ENCODE results near the gene TNIP2. TPM values are rescaled to one million over a fixed set of nuclear protein-coding genes. Genes with fewer than 3 reads are reported as not detected.

TNIP2 gene
- total and polyA plus RNA-seq, 2 of the 8 experiments (the other 6 are each of a cell fraction or from before 2014, with no cell fraction given) = 23.7 to 37.7 TPM

- H4K91ac ChIP-seq (replicated peaks; ENCODE audit: insufficient read length, low read length) = no peak overlapping the region
- no peaks in the 10 kb centered on the region for H3K27me3 ChIP-seq (replicated peaks in 1 of 4; ENCODE audit: control insufficient read depth in 3 of 4, extremely low read depth in 1 of 4, insufficient read depth in 3 of 4, low read length in 3 of 4)
- H2BK15ac ChIP-seq (ENCODE audit: low read length) = no peak overlapping the region
- 87% methylated on average over 6 of the region's 10 CpGs; no CpG with 5 or more reads in 1 of the 2 experiments for WGBS, 2 experiments (ENCODE audit: extremely low coverage in 1 of 2, insufficient coverage in 1 of 2, insufficient read length in 1 of 2, insufficient replicate concordance in 2 of 2, low coverage in 1 of 2, low lambda C conversion rate in 2 of 2, missing lambda C conversion rate in 1 of 2)
- H3K23ac ChIP-seq (ENCODE audit: insufficient read length) = no peak overlapping the region
- H3K4me1 ChIP-seq (replicated peaks in 1 of 4; ENCODE audit: control insufficient read depth in 3 of 4, insufficient read depth in 4 of 4, low read length in 3 of 4) = peaks cover 0 to 15% (median 10%) of the 10 kb centered on the region in 4 experiments; a peak in 4 of 7 replicates
- H2BK120ac ChIP-seq (replicated peaks; ENCODE audit: low read depth, low read length) = no peak overlapping the region
- no peak overlapping the region for H3K18ac ChIP-seq (ENCODE audit: extremely low read depth, low read length)
- H3K79me2 ChIP-seq (ENCODE audit: control insufficient read depth in 1 of 2, insufficient read depth in 2 of 2, low read length in 2 of 2) = no peaks in the 10 kb centered on the region
- no peak overlapping the region for H3K4ac ChIP-seq (replicated peaks; ENCODE audit: insufficient read length, low read depth, low read length)
- H4K8ac ChIP-seq (ENCODE audit: extremely low read depth, insufficient read depth, low read length) = peak overlapping the region; percentile 18; the same call in 1 of the 2 replicates
- DNase-seq (ENCODE audit: low read depth in 1 of 2, low spot score in 2 of 2) = no peak
- no peak overlapping the region for H3K14ac ChIP-seq (ENCODE audit: insufficient read length)
- H3K9ac ChIP-seq (replicated peaks in 1 of 4; ENCODE audit: extremely low read depth in 1 of 4, low read depth in 3 of 4, low read length in 3 of 4) = no peak overlapping the region
- no peak overlapping the region for H4K5ac ChIP-seq (ENCODE audit: insufficient read length, low read depth, low read length)
- no peak overlapping the region for H2AFZ ChIP-seq (ENCODE audit: low read length)
- no peaks in the 10 kb centered on the region for H3K9me3 ChIP-seq (ENCODE audit: insufficient read depth in 2 of 2, low read depth in 1 of 2, low read length in 1 of 2)
- ChIA-PET CTCF (ENCODE audit: partially characterized antibody) (interaction anchor here (0.6 to 1.5 kb wide), 3 partner anchors 14 to 561 kb away, joined by 3 to 4 read pairs (median 3); no protein-coding TSS in a partner anchor), POLR2A (ENCODE audit: partially characterized antibody) (interaction anchor here (0.7 to 2.8 kb wide), 5 partner anchors 8 to 43 kb away, joined by 3 to 19 read pairs (median 4); no protein-coding TSS in a partner anchor)
- no peak overlapping the region for H2AK5ac ChIP-seq (ENCODE audit: low read depth, low read length)
- no peak overlapping the region for H3K27ac ChIP-seq (ENCODE audit: low read depth, low read length)
- no peak overlapping the region for H3K4me2 ChIP-seq (ENCODE audit: insufficient read depth in 1 of 2, low read depth in 2 of 2, low read length in 2 of 2)
- no peak overlapping the region for H3K56ac ChIP-seq (replicated peaks; ENCODE audit: insufficient read length, low read depth, low read length)
- H3K79me1 ChIP-seq (ENCODE audit: low read depth, low read length) = no peaks in the 10 kb centered on the region
- H3K23me2 ChIP-seq (ENCODE audit: low read depth, low read length) = no peaks in the 10 kb centered on the region
- no peaks in the 10 kb centered on the region for H3K36me3 ChIP-seq (ENCODE audit: control insufficient read depth in 2 of 4, insufficient read depth in 4 of 4, low read length in 3 of 4)
- H2BK20ac ChIP-seq (ENCODE audit: low read length) = no peak overlapping the region
- peak overlapping the region; percentile 44 for H2BK5ac ChIP-seq (ENCODE audit: low read depth, low read length)
- peaks cover 0 to 3% of the 10 kb centered on the region in 2 experiments for H4K20me1 ChIP-seq (replicated peaks in 1 of 2; ENCODE audit: control insufficient read depth in 1 of 2, insufficient read depth in 2 of 2, low read length in 2 of 2)
- no peak overlapping the region for H2BK12ac ChIP-seq (ENCODE audit: low read depth, low read length)
- no peak for FAIRE-seq
- H3K4me3 ChIP-seq (ENCODE audit: extremely low read depth in 1 of 4, insufficient read depth in 2 of 4, low read depth in 3 of 4, low read length in 4 of 4) = no peak overlapping the region
- no peak for TF ChIP-seq SP4 (IDR thresholded peaks at IDR 0.05; ENCODE audit: low read length)
- no peak for TF ChIP-seq TAF7 (optimal IDR thresholded peaks at IDR 0.05; ENCODE audit: borderline replicate concordance, low read depth, low read length)
- no peak for TF ChIP-seq FOSL1 (IDR thresholded peaks at IDR 0.05; ENCODE audit: insufficient read depth, low read depth, low read length)
- TF ChIP-seq ATF3 (IDR thresholded peaks at IDR 0.05; ENCODE audit: insufficient read depth, low read depth, low read length) = no peak
- no peak for TF ChIP-seq SUZ12 (IDR thresholded peaks at IDR 0.05; ENCODE audit: low read length)
- no peak for TF ChIP-seq BRCA1 (IDR thresholded peaks at IDR 0.05; ENCODE audit: low read depth, low read length)
- no peak for TF ChIP-seq KDM5A (IDR thresholded peaks at IDR 0.05; ENCODE audit: low read length)
- no peak for TF ChIP-seq BCL11A (IDR thresholded peaks at IDR 0.05; ENCODE audit: low read depth in 2 of 2, low read length in 2 of 2)
- TF ChIP-seq EZH2 (IDR thresholded peaks at IDR 0.05; ENCODE audit: low read depth, low read length, severe bottlenecking) = no peak
- no peak for TF ChIP-seq CBX8 (IDR thresholded peaks at IDR 0.05; ENCODE audit: borderline replicate concordance, low read depth, low read length)
- TF ChIP-seq SIX5 (IDR thresholded peaks at IDR 0.05; ENCODE audit: low read depth, low read length) = no peak
- TF ChIP-seq NANOG (IDR thresholded peaks at IDR 0.05; ENCODE audit: insufficient read depth, low read depth, low read length, poor library complexity, severe bottlenecking) = no peak
- TF ChIP-seq RBBP5 (IDR thresholded peaks at IDR 0.05; ENCODE audit: borderline replicate concordance, low read depth, low read length) = no peak
These were observed 48.4 kb upstream of the TNIP2 start for GRCh38 chr4:2804449-2804972.
